HTR-8/SVneo (cell line): ENCODE results near the gene PITX2.
A peak's percentile ranks its signal among the peaks of the same experiment; 100 is the strongest.

ENCODE experiments used
- DNase-seq: peaks from one replicate; pipeline ENCODE4 v3.0.0; 2011; ENCODE audit warnings: low spot score, mixed read lengths; ENCODE audit not compliant: insufficient read length
- FAIRE-seq: peaks from 2 replicates; lab custom pipeline; 2011; peaks lifted over from hg19 to GRCh38; lab: Jason Lieb, UNC

PITX2 gene

GRCh38 chr4:110636680-110637407, 14.0 kb upstream of the PITX2 start:
- DNase-seq: peak; percentile 72
- FAIRE-seq: peak; percentile 42

- FAIRE-seq (no peak), DNase-seq (peak; percentile 20)
These were observed 13.3 kb upstream of the PITX2 start for GRCh38 chr4:110636171-110636679.

GRCh38 chr4:110635163-110635865, 12.4 kb upstream of the PITX2 start:
- FAIRE-seq: no peak

GRCh38 chr4:110634350-110635162, 11.7 kb upstream of the PITX2 start:
- FAIRE-seq (no peak), DNase-seq (no peak)

More at GRCh38 chr4:110635163-110635865, 12.4 kb upstream of the PITX2 start:
- DNase-seq: no peak

GRCh38 chr4:110633358-110634341, 10.8 kb upstream of the PITX2 start:
- no peak for FAIRE-seq
- DNase-seq: no peak

GRCh38 chr4:110632506-110633357, 9.9 kb upstream of the PITX2 start:
- no peak for DNase-seq
- FAIRE-seq: no peak

- DNase-seq (peak; percentile 89), FAIRE-seq (peak; percentile 83)
These were observed 9.0 kb upstream of the PITX2 start for GRCh38 chr4:110631584-110632505.

GRCh38 chr4:110630688-110631402, 8.0 kb upstream of the PITX2 start:
- no peak for DNase-seq
- FAIRE-seq: no peak

GRCh38 chr4:110629780-110630687, 7.2 kb upstream of the PITX2 start:
- FAIRE-seq (no peak), DNase-seq (no peak)

- no peak for FAIRE-seq
- no peak for DNase-seq
These were observed 6.4 kb upstream of the PITX2 start for GRCh38 chr4:110629214-110629754.

GRCh38 chr4:110628663-110629213, 5.9 kb upstream of the PITX2 start:
- no peak for DNase-seq

GRCh38 chr4:110627977-110628662, 5.2 kb upstream of the PITX2 start:
- no peak for DNase-seq
- FAIRE-seq: no peak

More at GRCh38 chr4:110628663-110629213, 5.9 kb upstream of the PITX2 start:
- no peak for FAIRE-seq

- no peak for FAIRE-seq
- no peak for DNase-seq
These were observed 3.8 kb upstream of the PITX2 start for GRCh38 chr4:110626532-110627153.

GRCh38 chr4:110625576-110626257, 2.8 kb upstream of the PITX2 start:
- no peak for DNase-seq
- FAIRE-seq: no peak
